C4-2B (cell line): Measurements from ENCODE around the gene STIP1.

Experiments
- ZFX ChIP-seq: fragments of 450-650 bp; IDR thresholded peaks from 2 replicates; pipeline ENCODE4 v1.6.1; 2017
- TF ChIP-seq, protein P1 (sequence below): fragments of 450-650 bp; conservative IDR thresholded peaks from 2 replicates; pipeline ENCODE4 v1.5.1; 2017; ENCODE audit warnings: mild to moderate bottlenecking

- TF ChIP-seq, protein P1, sequence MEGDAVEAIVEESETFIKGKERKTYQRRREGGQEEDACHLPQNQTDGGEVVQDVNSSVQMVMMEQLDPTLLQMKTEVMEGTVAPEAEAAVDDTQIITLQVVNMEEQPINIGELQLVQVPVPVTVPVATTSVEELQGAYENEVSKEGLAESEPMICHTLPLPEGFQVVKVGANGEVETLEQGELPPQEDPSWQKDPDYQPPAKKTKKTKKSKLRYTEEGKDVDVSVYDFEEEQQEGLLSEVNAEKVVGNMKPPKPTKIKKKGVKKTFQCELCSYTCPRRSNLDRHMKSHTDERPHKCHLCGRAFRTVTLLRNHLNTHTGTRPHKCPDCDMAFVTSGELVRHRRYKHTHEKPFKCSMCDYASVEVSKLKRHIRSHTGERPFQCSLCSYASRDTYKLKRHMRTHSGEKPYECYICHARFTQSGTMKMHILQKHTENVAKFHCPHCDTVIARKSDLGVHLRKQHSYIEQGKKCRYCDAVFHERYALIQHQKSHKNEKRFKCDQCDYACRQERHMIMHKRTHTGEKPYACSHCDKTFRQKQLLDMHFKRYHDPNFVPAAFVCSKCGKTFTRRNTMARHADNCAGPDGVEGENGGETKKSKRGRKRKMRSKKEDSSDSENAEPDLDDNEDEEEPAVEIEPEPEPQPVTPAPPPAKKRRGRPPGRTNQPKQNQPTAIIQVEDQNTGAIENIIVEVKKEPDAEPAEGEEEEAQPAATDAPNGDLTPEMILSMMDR, result no peak
- TF ChIP-seq ZFX, result no peak
Measured at GRCh38 chr11:64224151-64224890, 38.4 kb downstream of the STIP1 start.
